ENCODE measurements around the gene FOXF1.

DNA sequence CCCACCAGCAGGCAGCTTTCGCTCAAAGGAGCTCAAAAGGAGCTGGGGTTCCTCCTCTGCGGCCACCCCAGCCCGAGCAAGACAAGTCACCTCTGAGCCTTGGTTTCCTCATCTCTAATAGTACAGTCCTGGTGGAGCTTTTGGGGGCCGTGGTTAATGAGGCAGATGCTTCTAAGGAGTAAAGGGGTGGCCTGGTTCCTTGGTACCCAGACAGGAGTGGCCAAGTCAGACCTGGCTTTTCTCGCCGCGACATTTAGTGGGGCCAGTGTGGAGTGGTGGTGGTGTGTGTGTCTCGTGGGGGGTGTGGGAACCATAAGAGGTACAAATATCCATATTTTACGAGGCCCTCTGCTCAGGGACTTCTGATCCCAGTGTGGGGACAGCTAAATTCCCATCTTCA lies 6.7 kb downstream of the FOXF1 start:
- TF ChIP-seq, protein P1, sequence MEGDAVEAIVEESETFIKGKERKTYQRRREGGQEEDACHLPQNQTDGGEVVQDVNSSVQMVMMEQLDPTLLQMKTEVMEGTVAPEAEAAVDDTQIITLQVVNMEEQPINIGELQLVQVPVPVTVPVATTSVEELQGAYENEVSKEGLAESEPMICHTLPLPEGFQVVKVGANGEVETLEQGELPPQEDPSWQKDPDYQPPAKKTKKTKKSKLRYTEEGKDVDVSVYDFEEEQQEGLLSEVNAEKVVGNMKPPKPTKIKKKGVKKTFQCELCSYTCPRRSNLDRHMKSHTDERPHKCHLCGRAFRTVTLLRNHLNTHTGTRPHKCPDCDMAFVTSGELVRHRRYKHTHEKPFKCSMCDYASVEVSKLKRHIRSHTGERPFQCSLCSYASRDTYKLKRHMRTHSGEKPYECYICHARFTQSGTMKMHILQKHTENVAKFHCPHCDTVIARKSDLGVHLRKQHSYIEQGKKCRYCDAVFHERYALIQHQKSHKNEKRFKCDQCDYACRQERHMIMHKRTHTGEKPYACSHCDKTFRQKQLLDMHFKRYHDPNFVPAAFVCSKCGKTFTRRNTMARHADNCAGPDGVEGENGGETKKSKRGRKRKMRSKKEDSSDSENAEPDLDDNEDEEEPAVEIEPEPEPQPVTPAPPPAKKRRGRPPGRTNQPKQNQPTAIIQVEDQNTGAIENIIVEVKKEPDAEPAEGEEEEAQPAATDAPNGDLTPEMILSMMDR (IDR thresholded peaks at IDR 0.05), result no peak
- no peak for TF ChIP-seq POLR2A (IDR thresholded peaks at IDR 0.05)

All from right lobe of liver (tissue), 4 donors.